ENCODE data around the gene PTPRD.

DNA sequence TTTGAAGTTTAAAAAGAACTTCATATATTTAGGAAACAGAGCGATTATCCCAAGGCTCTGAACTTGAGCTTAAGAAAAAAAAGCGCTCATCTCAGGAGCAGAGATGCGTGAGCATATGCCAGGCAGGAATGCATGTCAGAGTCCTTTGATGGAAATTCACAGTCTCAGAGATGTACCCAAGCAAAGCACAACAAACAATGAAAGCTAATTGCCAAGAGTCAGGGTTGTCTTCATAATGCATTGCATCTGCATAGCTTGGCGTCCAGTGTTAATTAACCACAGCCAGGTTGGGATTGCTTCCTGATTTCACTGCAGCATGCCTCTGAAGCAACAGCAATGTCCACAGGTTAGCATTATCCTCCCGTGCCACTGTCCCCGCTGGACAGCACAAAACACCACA, 1906.3 kb downstream of the PTPRD start:
- TF ChIP-seq, protein P1, sequence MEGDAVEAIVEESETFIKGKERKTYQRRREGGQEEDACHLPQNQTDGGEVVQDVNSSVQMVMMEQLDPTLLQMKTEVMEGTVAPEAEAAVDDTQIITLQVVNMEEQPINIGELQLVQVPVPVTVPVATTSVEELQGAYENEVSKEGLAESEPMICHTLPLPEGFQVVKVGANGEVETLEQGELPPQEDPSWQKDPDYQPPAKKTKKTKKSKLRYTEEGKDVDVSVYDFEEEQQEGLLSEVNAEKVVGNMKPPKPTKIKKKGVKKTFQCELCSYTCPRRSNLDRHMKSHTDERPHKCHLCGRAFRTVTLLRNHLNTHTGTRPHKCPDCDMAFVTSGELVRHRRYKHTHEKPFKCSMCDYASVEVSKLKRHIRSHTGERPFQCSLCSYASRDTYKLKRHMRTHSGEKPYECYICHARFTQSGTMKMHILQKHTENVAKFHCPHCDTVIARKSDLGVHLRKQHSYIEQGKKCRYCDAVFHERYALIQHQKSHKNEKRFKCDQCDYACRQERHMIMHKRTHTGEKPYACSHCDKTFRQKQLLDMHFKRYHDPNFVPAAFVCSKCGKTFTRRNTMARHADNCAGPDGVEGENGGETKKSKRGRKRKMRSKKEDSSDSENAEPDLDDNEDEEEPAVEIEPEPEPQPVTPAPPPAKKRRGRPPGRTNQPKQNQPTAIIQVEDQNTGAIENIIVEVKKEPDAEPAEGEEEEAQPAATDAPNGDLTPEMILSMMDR (IDR thresholded peaks at IDR 0.05), result no peak
- TF ChIP-seq, protein P2, sequence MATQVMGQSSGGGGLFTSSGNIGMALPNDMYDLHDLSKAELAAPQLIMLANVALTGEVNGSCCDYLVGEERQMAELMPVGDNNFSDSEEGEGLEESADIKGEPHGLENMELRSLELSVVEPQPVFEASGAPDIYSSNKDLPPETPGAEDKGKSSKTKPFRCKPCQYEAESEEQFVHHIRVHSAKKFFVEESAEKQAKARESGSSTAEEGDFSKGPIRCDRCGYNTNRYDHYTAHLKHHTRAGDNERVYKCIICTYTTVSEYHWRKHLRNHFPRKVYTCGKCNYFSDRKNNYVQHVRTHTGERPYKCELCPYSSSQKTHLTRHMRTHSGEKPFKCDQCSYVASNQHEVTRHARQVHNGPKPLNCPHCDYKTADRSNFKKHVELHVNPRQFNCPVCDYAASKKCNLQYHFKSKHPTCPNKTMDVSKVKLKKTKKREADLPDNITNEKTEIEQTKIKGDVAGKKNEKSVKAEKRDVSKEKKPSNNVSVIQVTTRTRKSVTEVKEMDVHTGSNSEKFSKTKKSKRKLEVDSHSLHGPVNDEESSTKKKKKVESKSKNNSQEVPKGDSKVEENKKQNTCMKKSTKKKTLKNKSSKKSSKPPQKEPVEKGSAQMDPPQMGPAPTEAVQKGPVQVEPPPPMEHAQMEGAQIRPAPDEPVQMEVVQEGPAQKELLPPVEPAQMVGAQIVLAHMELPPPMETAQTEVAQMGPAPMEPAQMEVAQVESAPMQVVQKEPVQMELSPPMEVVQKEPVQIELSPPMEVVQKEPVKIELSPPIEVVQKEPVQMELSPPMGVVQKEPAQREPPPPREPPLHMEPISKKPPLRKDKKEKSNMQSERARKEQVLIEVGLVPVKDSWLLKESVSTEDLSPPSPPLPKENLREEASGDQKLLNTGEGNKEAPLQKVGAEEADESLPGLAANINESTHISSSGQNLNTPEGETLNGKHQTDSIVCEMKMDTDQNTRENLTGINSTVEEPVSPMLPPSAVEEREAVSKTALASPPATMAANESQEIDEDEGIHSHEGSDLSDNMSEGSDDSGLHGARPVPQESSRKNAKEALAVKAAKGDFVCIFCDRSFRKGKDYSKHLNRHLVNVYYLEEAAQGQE (IDR thresholded peaks at IDR 0.05; ENCODE audit: insufficient read depth in 1 of 2, low read depth in 2 of 2, low read length in 1 of 2), result no peak
- no peak for TF ChIP-seq SIN3A (IDR thresholded peaks at IDR 0.05; ENCODE audit: borderline replicate concordance, insufficient read depth, low read depth, low read length)
- no peak for TF ChIP-seq POLR2AphosphoS5 (IDR thresholded peaks at IDR 0.05; ENCODE audit: low read depth, low read length)
- TF ChIP-seq TCF7L2 (IDR thresholded peaks at IDR 0.05; ENCODE audit: low read depth, low read length), result no peak
